Measurements from ENCODE around the gene TMEM258. TPM values are rescaled to one million over a fixed set of nuclear protein-coding genes. Genes with fewer than 3 reads are reported as not detected.

TMEM258 gene
- total RNA-seq, 1 experiment from 2014 or later = 184 TPM

GRCh38 chr11:61806785-61807184, 14.4 kb upstream of the TMEM258 start:
- intact Hi-C loops (cut with micrococcal nuclease) = no loop called here
- no peak overlapping the region for H3K27ac Mint-ChIP-seq (ENCODE audit: low read depth, unreplicated experiment)
- no peaks in the 10 kb centered on the region for H3K27me3 Mint-ChIP-seq (ENCODE audit: insufficient read depth, unreplicated experiment)
- no peak for TF ChIP-seq CTCF (IDR thresholded peaks at IDR 0.05; ENCODE audit: unreplicated experiment)
- no peak overlapping the region for H3K4me3 Mint-ChIP-seq (ENCODE audit: unreplicated experiment)
- ChIA-PET CTCF (interaction anchor here (0.5 to 3.6 kb wide), 6 partner anchors 10 to 275 kb away, joined by 3 to 47 read pairs (median 6); no protein-coding TSS in a partner anchor), POLR2A (interaction anchor here (0.6 kb wide), 1 partner anchor 96 kb away, joined by 3 read pairs; no protein-coding TSS in a partner anchor)
- H3K9me3 Mint-ChIP-seq (ENCODE audit: unreplicated experiment) = no peaks in the 10 kb centered on the region
- peaks cover under 1% of the 10 kb centered on the region for H3K4me1 Mint-ChIP-seq (ENCODE audit: insufficient read depth, unreplicated experiment)
- peaks cover 55% of the 10 kb centered on the region for H3K36me3 Mint-ChIP-seq (ENCODE audit: insufficient read depth, unreplicated experiment)
- no peak for DNase-seq (ENCODE audit: unreplicated experiment)
- no TSS peak for BruUV-seq (replicated peaks)

GRCh38 chr11:61805146-61805545, 12.7 kb upstream of the TMEM258 start:
- Mint-ChIP-seq H3K9me3 (ENCODE audit: unreplicated experiment) (no peaks in the 10 kb centered on the region), H3K27me3 (ENCODE audit: insufficient read depth, unreplicated experiment) (no peaks in the 10 kb centered on the region), H3K27ac (ENCODE audit: low read depth, unreplicated experiment) (no peak overlapping the region), H3K36me3 (ENCODE audit: insufficient read depth, unreplicated experiment) (peaks cover 46% of the 10 kb centered on the region), H3K4me3 (ENCODE audit: unreplicated experiment) (no peak overlapping the region), H3K4me1 (ENCODE audit: insufficient read depth, unreplicated experiment) (no peaks in the 10 kb centered on the region)
- POLR2A ChIA-PET = no interaction called here
- intact Hi-C loops (cut with micrococcal nuclease) = no loop called here
- CTCF ChIA-PET = interaction anchor here (0.7 to 3.6 kb wide), 5 partner anchors 8 to 304 kb away, joined by 3 to 47 read pairs (median 3); no protein-coding TSS in a partner anchor
- no peak for TF ChIP-seq CTCF (IDR thresholded peaks at IDR 0.05; ENCODE audit: unreplicated experiment)
- no peak for DNase-seq (ENCODE audit: unreplicated experiment)
- no TSS peak for BruUV-seq (replicated peaks)

GRCh38 chr11:61803889-61804647, 11.7 kb upstream of the TMEM258 start:
- TF ChIP-seq CTCF (IDR thresholded peaks at IDR 0.05; ENCODE audit: unreplicated experiment) = no peak
- no peaks in the 10 kb centered on the region for H3K27me3 Mint-ChIP-seq (ENCODE audit: insufficient read depth, unreplicated experiment)
- peaks cover 46% of the 10 kb centered on the region for H3K36me3 Mint-ChIP-seq (ENCODE audit: insufficient read depth, unreplicated experiment)
- no peak overlapping the region for H3K4me3 Mint-ChIP-seq (ENCODE audit: unreplicated experiment)
- no peaks in the 10 kb centered on the region for H3K9me3 Mint-ChIP-seq (ENCODE audit: unreplicated experiment)
- H3K4me1 Mint-ChIP-seq (ENCODE audit: insufficient read depth, unreplicated experiment) = no peaks in the 10 kb centered on the region
- H3K27ac Mint-ChIP-seq (ENCODE audit: low read depth, unreplicated experiment) = no peak overlapping the region
- intact Hi-C loops (cut with micrococcal nuclease) = no loop called here
- no peak for DNase-seq (ENCODE audit: unreplicated experiment)
- no TSS peak for BruUV-seq (replicated peaks)
- ChIA-PET POLR2A (no interaction called here), CTCF (interaction anchor here (0.6 to 1.6 kb wide), 3 partner anchors 95 to 303 kb away, joined by 4 to 6 read pairs (median 4); no protein-coding TSS in a partner anchor)

- CTCF ChIA-PET = interaction anchor here (1.0 to 2.0 kb wide), 2 partner anchors 145 to 305 kb away, joined by 3 to 5 read pairs; no protein-coding TSS in a partner anchor
- DNase-seq (ENCODE audit: unreplicated experiment) = no peak
- TF ChIP-seq CTCF (IDR thresholded peaks at IDR 0.05; ENCODE audit: unreplicated experiment) = no peak
- Mint-ChIP-seq H3K36me3 (ENCODE audit: insufficient read depth, unreplicated experiment) (peaks cover 33% of the 10 kb centered on the region), H3K27ac (ENCODE audit: low read depth, unreplicated experiment) (no peak overlapping the region), H3K9me3 (ENCODE audit: unreplicated experiment) (no peaks in the 10 kb centered on the region), H3K4me3 (ENCODE audit: unreplicated experiment) (no peak overlapping the region), H3K27me3 (ENCODE audit: insufficient read depth, unreplicated experiment) (no peaks in the 10 kb centered on the region), H3K4me1 (ENCODE audit: insufficient read depth, unreplicated experiment) (no peaks in the 10 kb centered on the region)
- POLR2A ChIA-PET = no interaction called here
- BruUV-seq (replicated peaks) = no TSS peak
- intact Hi-C loops (cut with micrococcal nuclease) = no loop called here
These were observed 10.2 kb upstream of the TMEM258 start for GRCh38 chr11:61802605-61803004.

Data from MCF 10A (cell line).